Measurements from ENCODE around the gene MRPL53.

Gene MRPL53

GRCh38 chr2:74423231-74424095 lies 49.0 kb downstream of the MRPL53 start:
- Histone ChIP-seq H3F3A (ENCODE audit: insufficient read depth) (no peaks in the 10 kb centered on the region; the same call in 1 of the 2 replicates), H3K4me3 (ENCODE audit: insufficient read depth, low read length, poor library complexity, severe bottlenecking) (no peak overlapping the region), H3K9me2 (replicated peaks; ENCODE audit: insufficient read depth, low read length) (no peaks in the 10 kb centered on the region), H3K4me2 (ENCODE audit: low read depth, low read length, poor library complexity, severe bottlenecking) (no peak overlapping the region), H4K20me1 (ENCODE audit: low read depth, low read length) (no peaks in the 10 kb centered on the region), H3K27ac (ENCODE audit: low read depth, low read length) (no peak overlapping the region), H3K27me3 (ENCODE audit: low read length) (no peaks in the 10 kb centered on the region), H3K36me3 (ENCODE audit: low read length) (no peaks in the 10 kb centered on the region), H2AFZ (ENCODE audit: low read depth, low read length, severe bottlenecking) (no peak overlapping the region), H3K9me3 (ENCODE audit: insufficient read depth, low read length) (no peaks in the 10 kb centered on the region), H3K9ac (ENCODE audit: low read length) (no peak overlapping the region), H3K79me2 (ENCODE audit: insufficient read depth, low read length) (no peaks in the 10 kb centered on the region)
- TF ChIP-seq EZH2phosphoT487 (conservative IDR thresholded peaks at IDR 0.05; ENCODE audit: low read length) = no peak
- TF ChIP-seq, protein P1, sequence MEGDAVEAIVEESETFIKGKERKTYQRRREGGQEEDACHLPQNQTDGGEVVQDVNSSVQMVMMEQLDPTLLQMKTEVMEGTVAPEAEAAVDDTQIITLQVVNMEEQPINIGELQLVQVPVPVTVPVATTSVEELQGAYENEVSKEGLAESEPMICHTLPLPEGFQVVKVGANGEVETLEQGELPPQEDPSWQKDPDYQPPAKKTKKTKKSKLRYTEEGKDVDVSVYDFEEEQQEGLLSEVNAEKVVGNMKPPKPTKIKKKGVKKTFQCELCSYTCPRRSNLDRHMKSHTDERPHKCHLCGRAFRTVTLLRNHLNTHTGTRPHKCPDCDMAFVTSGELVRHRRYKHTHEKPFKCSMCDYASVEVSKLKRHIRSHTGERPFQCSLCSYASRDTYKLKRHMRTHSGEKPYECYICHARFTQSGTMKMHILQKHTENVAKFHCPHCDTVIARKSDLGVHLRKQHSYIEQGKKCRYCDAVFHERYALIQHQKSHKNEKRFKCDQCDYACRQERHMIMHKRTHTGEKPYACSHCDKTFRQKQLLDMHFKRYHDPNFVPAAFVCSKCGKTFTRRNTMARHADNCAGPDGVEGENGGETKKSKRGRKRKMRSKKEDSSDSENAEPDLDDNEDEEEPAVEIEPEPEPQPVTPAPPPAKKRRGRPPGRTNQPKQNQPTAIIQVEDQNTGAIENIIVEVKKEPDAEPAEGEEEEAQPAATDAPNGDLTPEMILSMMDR (IDR thresholded peaks at IDR 0.05; ENCODE audit: insufficient read depth, low read length, poor library complexity, severe bottlenecking) = no peak

Measured in SU-DHL-6 (cell line).